ENCODE results near the gene C1QTNF2.

Gene C1QTNF2

DNA sequence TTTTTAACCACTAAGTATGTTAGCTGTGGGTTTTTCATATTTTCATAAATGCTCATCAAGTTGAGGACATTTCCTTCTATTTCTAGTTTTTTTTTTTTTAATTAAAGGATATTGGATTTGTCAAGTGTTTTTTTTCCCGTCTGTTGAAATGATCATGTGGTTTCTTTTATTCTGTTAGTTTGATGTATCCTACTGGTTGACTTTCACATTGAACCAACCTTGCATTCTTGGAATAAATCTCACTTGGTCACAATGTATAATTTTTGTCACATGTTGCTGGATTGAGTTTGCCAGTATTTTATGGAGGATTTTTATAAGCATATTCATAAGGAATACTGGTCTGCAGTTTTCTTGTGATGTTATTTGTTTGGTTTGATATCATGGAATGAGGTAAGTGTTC is 17.0 kb upstream of the C1QTNF2 start:
- Histone ChIP-seq H3K79me2 (ENCODE audit: insufficient read depth, low read length) (no peaks in the 10 kb centered on the region), H3K36me3 (ENCODE audit: insufficient read depth, low read length) (no peaks in the 10 kb centered on the region), H4K20me1 (ENCODE audit: insufficient read depth, low read length, poor library complexity, severe bottlenecking) (no peaks in the 10 kb centered on the region), H3K4me2 (ENCODE audit: low read depth, low read length, poor library complexity, severe bottlenecking) (no peak overlapping the region), H3K27me3 (ENCODE audit: insufficient read depth, low read length, poor library complexity, severe bottlenecking) (no peaks in the 10 kb centered on the region), H3F3A (ENCODE audit: low read depth) (no peaks in the 10 kb centered on the region), H3K9me2 (replicated peaks; ENCODE audit: low read depth, low read length) (no peaks in the 10 kb centered on the region), H3K9ac (ENCODE audit: low read depth, low read length, poor library complexity, severe bottlenecking) (no peak overlapping the region), H3K4me3 (ENCODE audit: low read length, poor library complexity, severe bottlenecking) (no peak overlapping the region), H2AFZ (ENCODE audit: low read length) (no peak overlapping the region), H3K4me1 (ENCODE audit: insufficient read depth, low read length, poor library complexity, severe bottlenecking) (no peaks in the 10 kb centered on the region), H3K9me3 (ENCODE audit: insufficient read depth, low read depth, low read length) (no peaks in the 10 kb centered on the region)
- TF ChIP-seq, protein P1, sequence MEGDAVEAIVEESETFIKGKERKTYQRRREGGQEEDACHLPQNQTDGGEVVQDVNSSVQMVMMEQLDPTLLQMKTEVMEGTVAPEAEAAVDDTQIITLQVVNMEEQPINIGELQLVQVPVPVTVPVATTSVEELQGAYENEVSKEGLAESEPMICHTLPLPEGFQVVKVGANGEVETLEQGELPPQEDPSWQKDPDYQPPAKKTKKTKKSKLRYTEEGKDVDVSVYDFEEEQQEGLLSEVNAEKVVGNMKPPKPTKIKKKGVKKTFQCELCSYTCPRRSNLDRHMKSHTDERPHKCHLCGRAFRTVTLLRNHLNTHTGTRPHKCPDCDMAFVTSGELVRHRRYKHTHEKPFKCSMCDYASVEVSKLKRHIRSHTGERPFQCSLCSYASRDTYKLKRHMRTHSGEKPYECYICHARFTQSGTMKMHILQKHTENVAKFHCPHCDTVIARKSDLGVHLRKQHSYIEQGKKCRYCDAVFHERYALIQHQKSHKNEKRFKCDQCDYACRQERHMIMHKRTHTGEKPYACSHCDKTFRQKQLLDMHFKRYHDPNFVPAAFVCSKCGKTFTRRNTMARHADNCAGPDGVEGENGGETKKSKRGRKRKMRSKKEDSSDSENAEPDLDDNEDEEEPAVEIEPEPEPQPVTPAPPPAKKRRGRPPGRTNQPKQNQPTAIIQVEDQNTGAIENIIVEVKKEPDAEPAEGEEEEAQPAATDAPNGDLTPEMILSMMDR (conservative IDR thresholded peaks at IDR 0.05; ENCODE audit: low read length) = no peak
- TF ChIP-seq EZH2phosphoT487 (IDR thresholded peaks at IDR 0.05; ENCODE audit: borderline replicate concordance) = no peak

DNA sequence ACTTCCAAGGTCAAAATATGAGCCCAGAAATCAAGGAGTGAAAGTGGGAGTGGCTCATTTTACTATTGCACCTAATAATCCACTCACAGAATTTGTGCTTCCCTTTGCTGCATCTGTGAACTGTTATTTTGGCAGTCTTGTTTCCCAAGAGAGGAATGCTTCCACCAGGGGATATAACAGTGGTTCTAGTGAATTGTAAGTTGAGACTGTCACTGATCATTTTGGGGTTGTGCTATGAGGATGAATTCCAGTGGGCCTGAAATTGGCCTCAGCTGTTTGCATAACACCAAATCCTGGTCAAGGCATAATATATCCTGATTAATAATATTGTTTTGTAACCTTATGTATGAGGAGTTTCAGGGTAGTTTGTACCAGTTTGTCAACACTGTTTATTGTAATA is 15.1 kb upstream of the C1QTNF2 start:
- Histone ChIP-seq H3F3A (ENCODE audit: low read depth) (no peaks in the 10 kb centered on the region), H3K9me2 (replicated peaks; ENCODE audit: low read depth, low read length) (no peaks in the 10 kb centered on the region), H4K20me1 (ENCODE audit: insufficient read depth, low read length, poor library complexity, severe bottlenecking) (no peaks in the 10 kb centered on the region), H3K4me2 (ENCODE audit: low read depth, low read length, poor library complexity, severe bottlenecking) (no peak overlapping the region), H3K9me3 (ENCODE audit: insufficient read depth, low read depth, low read length) (no peaks in the 10 kb centered on the region), H3K36me3 (ENCODE audit: insufficient read depth, low read length) (no peaks in the 10 kb centered on the region), H3K9ac (ENCODE audit: low read depth, low read length, poor library complexity, severe bottlenecking) (no peak overlapping the region), H3K4me1 (ENCODE audit: insufficient read depth, low read length, poor library complexity, severe bottlenecking) (no peaks in the 10 kb centered on the region), H2AFZ (ENCODE audit: low read length) (no peak overlapping the region), H3K79me2 (ENCODE audit: insufficient read depth, low read length) (no peaks in the 10 kb centered on the region), H3K4me3 (ENCODE audit: low read length, poor library complexity, severe bottlenecking) (no peak overlapping the region), H3K27me3 (ENCODE audit: insufficient read depth, low read length, poor library complexity, severe bottlenecking) (no peaks in the 10 kb centered on the region)
- TF ChIP-seq, protein P1 (conservative IDR thresholded peaks at IDR 0.05; ENCODE audit: low read length) = no peak
- no peak for TF ChIP-seq EZH2phosphoT487 (IDR thresholded peaks at IDR 0.05; ENCODE audit: borderline replicate concordance)

DNA sequence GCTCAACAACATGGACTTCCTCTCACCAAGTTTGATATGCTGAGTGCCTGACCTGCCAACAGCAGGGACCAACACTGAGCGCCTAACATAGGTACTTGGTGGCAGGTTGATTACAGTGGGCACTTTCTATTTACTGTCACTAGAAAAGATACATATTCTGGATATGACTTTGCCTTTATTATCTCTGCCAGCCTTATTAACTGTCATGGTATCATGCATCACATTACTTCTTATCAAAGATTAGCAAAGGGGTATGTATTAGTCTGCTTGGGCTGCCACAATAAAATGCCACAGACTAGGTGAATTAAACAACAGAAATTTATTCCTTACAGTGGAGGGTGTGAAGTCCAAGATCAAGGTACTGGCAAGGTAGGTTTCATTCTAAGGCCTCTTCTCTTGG is 14.3 kb upstream of the C1QTNF2 start:
- no peak for TF ChIP-seq EZH2phosphoT487 (IDR thresholded peaks at IDR 0.05; ENCODE audit: borderline replicate concordance)
- TF ChIP-seq, protein P1 (conservative IDR thresholded peaks at IDR 0.05; ENCODE audit: low read length) = no peak
- no peak overlapping the region for H3K4me3 ChIP-seq (ENCODE audit: low read length, poor library complexity, severe bottlenecking)

More for the DNA sequence above, 14.3 kb upstream of the C1QTNF2 start:
- Histone ChIP-seq H4K20me1 (ENCODE audit: insufficient read depth, low read length, poor library complexity, severe bottlenecking) (no peaks in the 10 kb centered on the region), H3K27me3 (ENCODE audit: insufficient read depth, low read length, poor library complexity, severe bottlenecking) (no peaks in the 10 kb centered on the region), H3K9me2 (replicated peaks; ENCODE audit: low read depth, low read length) (no peaks in the 10 kb centered on the region), H3K4me1 (ENCODE audit: insufficient read depth, low read length, poor library complexity, severe bottlenecking) (no peaks in the 10 kb centered on the region), H3F3A (ENCODE audit: low read depth) (no peaks in the 10 kb centered on the region), H3K79me2 (ENCODE audit: insufficient read depth, low read length) (no peaks in the 10 kb centered on the region), H3K4me2 (ENCODE audit: low read depth, low read length, poor library complexity, severe bottlenecking) (no peak overlapping the region), H3K36me3 (ENCODE audit: insufficient read depth, low read length) (no peaks in the 10 kb centered on the region), H3K9me3 (ENCODE audit: insufficient read depth, low read depth, low read length) (no peaks in the 10 kb centered on the region), H3K9ac (ENCODE audit: low read depth, low read length, poor library complexity, severe bottlenecking) (no peak overlapping the region), H2AFZ (ENCODE audit: low read length) (no peak overlapping the region)

Measured in Loucy (cell line).